NOMO-1 treated with DMSO at 0.1 percent for 48 hours (cell line): ENCODE data around the gene RNF151.
"Not testable (repeated sequence)": the region's sequence is repeated elsewhere in the genome, so short reads cannot be mapped to it uniquely, and the experiment has no call there.

ENCODE experiments used
- DNase-seq: peaks from one replicate; lab custom pipeline; 2025; ENCODE audit not compliant: unreplicated experiment; lab: John Stamatoyannopoulos, UW

The RNF151 gene

DNA sequence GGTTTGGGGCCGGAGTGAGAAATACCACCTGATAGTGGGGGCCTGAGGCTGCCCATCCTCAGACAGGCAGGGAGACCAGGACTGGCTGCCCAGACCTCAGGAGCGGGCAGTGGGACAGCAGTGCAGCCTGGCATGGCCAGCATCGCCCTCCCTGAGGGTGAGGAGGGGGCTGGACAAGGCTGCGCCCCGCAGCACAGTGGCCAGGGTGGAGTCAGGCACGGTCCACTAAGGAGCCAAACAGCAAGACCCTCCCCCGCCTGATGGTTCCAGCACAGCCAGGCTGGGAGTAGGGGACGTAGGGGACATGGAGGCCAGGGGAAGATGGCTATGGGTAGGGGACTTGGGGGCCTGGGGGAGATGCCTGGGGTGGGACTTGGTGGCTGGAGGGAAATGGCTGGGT is 39.7 kb downstream of the RNF151 start:
- no peak for DNase-seq

DNA sequence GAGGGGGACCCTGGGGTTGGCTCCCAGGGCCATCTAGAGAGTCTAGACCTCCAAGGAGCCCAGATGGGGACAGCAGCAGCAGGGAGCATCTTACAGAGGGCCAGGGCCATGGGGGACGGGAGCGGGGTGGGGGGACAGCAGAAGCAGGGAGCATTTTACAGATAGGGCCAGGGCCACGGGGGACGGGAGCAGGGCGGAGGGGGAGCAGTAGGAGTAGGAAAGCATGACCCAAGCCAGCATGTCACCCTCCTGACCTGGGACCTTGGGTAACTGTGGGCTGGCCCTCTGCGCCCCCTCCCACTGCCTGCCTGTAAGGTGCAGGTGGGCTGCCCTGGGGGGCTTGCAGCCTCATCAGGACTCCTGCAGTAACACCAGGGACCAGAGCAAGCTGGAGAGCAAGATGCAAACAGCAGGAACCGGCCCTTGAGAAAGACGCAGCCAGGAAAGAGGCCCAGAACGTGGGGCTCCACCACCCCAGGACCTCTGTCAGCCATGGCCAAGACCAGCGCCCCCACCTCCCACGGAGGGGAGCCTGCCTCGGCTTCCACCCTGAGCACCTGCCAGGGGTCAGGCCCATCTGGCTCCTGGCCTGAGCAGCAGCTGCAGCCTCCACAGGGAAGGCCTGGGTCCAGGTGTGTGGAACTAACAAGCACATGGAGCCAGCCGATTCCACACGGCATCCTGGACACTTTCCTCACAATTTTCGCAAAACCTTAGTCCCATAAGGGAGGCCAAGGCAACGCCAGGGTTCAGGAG is 40.6 kb downstream of the RNF151 start:
- DNase-seq: no peak

DNA sequence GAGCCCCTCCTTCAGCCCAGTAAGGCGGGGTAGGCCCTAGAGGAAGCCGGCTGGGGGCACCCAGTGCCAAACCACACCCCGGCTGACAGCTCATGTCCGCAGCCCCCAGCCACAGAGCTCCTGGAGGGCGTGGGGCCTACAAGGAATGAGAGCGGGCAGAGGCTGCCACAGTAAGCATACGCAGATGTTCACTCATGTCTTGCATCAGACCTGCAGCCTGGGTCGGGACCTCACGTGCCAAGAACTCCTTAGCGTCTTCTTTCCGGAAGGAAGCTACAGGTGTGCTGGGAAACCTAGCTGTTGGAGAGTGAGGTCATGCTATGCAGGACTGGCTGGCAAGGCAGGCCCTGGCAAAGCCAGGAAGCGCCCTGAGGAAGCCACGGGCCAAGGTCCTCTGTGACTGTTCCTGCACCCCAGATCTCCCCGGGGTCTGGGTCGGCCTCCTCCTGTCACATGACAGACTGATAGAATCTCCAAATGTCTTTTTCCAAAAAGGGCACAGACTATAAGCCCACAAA is 41.4 kb downstream of the RNF151 start:
- DNase-seq: peak; percentile 25

DNA sequence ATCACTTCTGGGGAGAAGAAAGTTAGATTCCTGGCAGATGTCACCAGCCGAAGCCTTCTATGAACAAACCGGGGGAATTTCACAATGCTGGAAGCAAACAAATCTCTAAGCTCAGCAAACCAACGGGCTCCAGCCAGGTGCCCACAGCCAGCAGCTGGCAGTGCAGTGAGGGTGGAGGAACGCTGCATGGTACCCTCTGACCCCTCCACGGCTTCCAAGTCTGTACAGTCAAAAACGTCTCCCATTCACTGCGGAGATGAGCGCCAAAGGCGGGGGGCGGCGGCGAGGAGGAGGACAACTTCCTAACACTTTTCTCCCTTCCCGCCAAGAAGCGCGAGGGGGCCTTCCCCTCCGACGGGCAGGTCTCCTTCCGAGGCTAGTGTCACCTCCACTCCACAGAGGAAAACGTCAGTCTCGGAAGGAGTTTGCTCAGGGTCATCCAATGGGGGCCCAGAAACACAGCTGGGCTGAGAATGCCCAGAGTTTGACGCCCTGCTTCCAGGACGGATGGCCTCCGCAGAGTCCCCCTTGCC is 42.0 kb downstream of the RNF151 start:
- peak; percentile 31 for DNase-seq

DNA sequence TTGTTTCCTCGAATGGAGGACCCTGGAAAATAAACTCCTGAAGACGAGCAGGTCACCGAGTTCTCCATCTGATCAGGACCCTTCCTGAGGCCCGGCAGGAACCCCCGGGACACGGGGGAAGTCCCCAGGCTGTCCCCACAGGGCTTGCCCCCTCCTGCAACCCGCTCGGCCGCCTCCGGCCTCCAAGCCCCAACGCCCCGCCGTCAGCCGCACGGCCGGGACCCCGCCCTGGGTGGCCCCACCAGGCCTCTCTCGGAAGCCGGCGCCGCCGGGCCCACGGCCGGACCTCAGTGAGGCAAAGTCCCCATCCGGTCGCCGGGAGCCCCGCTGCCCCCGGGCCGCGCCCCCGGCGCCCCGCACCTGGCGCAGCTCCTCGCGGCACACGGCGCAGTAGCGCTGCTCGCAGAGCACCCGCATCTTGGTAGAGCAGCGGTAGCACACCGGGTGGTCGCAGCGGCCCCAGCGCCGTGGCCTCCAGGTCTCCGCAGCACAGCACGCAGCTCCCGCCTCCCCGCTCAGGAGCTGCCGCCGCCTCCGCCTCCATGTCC is 42.6 kb downstream of the RNF151 start:
- DNase-seq: no peak

DNA sequence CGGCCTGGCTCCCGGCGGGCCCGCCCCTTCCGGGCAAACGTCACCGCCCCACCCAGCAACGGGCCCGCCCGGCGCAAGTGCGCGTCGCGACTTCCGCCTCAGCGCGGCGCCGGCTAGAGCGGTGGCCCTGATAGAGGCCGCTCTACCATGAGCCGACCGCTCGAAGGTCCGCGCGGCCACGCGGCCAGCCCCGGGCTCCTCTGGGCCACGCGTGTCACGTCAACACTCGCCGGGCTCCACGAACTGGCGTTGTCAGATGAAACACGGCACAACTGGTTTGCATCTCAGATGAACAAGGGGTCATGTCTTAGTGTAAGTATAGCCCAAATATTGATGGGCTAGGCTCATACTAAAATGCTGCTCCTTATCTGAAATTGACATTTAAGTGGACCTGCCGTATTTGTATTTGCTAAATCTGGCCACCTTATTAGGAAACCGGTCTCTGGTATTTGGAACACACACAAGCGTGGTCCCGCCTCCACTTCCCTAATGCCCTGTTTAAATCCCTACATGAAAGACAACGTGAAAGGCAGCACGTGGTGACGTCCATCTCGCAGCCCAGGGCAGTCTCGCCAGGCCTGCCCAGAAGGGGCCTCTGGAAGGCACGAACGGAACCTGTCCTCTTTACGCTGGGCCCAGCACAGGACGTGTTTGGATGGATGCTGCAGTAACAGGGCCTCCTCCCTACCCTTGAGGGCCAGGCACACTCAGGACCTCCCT is 43.3 kb downstream of the RNF151 start, which contains the start of gene ZNF598:
TSS of gene ZNF598 (minus strand) at position 31 of the 720 bp plus-strand sequence.
- peak; percentile 77 for DNase-seq

DNA sequence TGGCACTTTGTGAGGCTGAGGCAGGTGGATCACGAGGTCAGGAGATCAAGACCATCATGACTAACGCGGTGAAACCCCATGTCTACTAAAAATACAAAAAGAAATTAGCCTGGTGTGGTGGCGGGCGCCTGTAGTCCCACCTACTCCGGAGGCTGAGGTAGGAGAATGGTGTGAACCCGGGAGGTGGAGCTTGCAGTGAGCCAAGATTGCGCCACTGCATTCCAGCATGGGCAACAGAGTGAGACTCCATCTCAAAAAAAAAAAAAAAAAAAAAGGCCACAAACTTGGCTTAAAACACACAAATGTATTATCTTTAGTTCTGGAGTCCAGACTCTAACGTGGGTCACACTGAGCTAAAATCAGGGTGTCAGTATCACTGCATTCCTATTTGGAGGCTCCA is 45.1 kb downstream of the RNF151 start:
- not testable (repeated sequence) for DNase-seq

DNA sequence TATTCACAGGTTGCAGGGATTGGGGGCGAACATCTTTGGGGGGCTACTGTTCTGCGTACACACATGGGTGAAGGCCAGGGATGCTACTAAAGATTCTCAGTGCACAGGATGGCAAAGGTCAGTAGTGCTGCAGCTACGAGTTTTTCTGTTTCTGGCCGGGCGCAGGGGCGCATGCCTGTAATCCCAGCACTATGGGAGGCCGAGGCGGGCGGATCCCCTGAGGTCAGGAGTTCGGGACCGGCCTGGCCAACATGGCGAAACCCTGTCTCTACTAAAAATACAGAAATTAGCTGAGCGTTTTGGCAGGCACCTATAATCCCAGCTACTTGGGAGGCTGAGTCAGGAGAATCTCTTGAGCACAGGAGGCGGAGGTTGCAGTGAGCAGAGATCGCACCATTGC is 46.9 kb downstream of the RNF151 start:
- no peak for DNase-seq

DNA sequence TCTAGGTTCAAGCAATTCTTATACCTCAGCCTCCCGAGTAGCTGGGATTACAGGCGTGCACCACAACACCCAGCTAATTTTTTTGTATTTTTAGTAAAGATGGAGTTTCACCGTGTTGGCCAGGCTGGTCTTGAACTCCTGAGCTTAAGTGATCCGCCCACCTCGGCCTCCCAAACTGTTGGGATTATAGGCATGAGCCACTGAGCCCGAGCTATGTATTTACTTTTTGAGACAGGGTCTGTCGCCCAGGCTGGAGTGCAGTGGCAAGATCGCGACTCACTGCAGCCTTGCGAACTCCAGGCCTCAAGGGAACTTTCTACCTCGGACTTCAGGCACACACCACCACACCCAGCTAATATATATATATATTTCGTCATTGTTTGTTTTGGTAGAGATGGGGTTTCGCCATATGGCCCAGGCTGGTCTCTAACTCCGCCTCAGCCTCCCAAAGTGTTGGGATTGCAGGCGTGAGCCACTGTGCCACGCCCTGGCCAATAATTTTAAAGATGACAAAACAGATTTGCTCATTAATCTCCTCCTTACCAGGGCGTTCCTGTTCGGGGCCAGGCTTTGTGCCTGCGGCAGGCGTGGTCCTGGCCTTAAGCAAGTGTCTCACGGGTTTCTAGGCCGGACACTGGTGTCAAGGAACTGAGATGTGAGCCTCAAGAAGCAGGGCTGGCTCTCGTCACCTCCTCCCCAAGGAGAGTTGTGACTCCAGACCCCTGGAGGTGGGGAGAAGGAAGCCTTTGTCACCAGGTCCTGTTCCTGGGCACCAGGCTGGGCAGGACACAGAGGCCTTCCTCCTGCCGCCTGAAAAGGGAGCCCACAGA is 48.7 kb downstream of the RNF151 start:
- peak; percentile 90 for DNase-seq

DNA sequence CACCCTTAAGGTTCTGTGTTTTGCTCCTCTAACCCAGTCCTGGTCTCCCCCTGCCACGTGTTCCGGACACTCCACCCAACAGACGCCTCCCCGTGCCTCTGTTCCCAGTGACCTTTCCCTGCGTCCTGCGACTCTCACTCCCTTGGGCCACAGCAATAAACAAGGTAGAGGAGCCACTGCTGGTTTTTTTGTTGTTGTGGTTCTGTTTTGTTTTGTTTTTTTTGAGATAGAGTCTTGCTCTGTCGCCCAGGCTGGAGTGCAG is 49.2 kb downstream of the RNF151 start:
- DNase-seq: no peak

DNA sequence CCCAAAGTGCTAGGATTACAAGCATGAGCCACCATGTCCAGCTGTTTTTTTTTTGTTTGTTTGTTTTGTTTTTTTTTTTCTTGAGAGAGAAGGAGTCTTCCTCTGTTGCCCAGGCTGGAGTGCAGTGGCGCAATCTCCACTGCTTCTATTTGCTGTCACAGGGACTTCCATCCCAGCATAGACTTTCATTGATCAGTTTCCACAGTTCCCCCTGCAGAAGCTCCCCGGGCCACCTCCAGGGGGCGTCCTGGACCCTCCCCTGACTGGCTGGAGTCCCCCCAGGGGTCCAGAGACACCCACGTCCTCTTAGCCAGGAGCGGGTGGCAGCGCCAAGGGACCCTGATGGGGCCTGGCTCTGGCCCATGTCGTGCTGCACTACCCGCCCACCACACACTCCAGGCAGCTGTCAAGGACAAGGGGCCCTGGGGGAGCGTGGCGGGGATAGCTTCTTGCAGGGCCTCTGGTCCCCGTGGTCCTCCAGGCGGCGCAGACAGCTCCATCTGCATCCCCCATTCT is 49.8 kb downstream of the RNF151 start:
- DNase-seq: no peak
